Neural cell (in vitro differentiated cells): ENCODE data around the gene TBX20. TPM values are rescaled to one million over a fixed set of nuclear protein-coding genes. Genes with fewer than 3 reads are reported as not detected.

Source experiments
- H2AFZ ChIP-seq: fragments of 200-600, 300-800 bp; sonication (generic), shearing (Covaris generic); 2 replicates; pipeline ENCODE4 v1.6.0; 2014; ENCODE audit warnings: low read depth, mild to moderate bottlenecking, antibody characterized with exemption, low read length, moderate library complexity
- H3F3A ChIP-seq: fragments of 200-600 bp; shearing (Covaris generic); 2 replicates; pipeline ENCODE4 v1.6.1; 2016; ENCODE audit warnings: mild to moderate bottlenecking, moderate library complexity, mixed read lengths, antibody characterized with exemption, low read length; ENCODE audit not compliant: insufficient read depth, poor library complexity, severe bottlenecking
- H3K27ac ChIP-seq: fragments of 200-600, 300-800 bp; sonication (generic), shearing (Covaris generic); 2 replicates; pipeline ENCODE4 v1.5.1; 2014; ENCODE audit warnings: mild to moderate bottlenecking, low read length, moderate library complexity
- H3K27me3 ChIP-seq: fragments of 300-800, 200-600 bp; sonication (generic), shearing (Covaris generic); 2 replicates; pipeline ENCODE4 v1.6.0; 2014; ENCODE audit warnings: mild to moderate bottlenecking, low read depth, low read length, moderate library complexity; ENCODE audit not compliant: insufficient read depth
- H3K36me3 ChIP-seq: fragments of 300-800, 200-600 bp; sonication (generic), shearing (Covaris generic); 2 replicates; pipeline ENCODE4 v1.5.1; 2014; ENCODE audit warnings: mild to moderate bottlenecking, antibody characterized with exemption, low read length, moderate library complexity; ENCODE audit not compliant: insufficient read depth
- H3K4me2 ChIP-seq: fragments of 300-800, 200-600 bp; sonication (generic), shearing (Covaris generic); 2 replicates; pipeline ENCODE4 v1.6.0; 2014; ENCODE audit warnings: mild to moderate bottlenecking, low read length
- H3K4me3 ChIP-seq: fragments of 300-800, 200-600 bp; sonication (generic), shearing (Covaris generic); 2 replicates; pipeline ENCODE4 v1.5.1; 2014; ENCODE audit warnings: mild to moderate bottlenecking, low read length, moderate library complexity
- H3K79me2 ChIP-seq: fragments of 200-600 bp; shearing (Covaris generic); replicated peaks from 2 replicates; pipeline ENCODE4 v1.6.0; 2014; ENCODE audit warnings: mild to moderate bottlenecking, low read length, moderate library complexity; ENCODE audit not compliant: insufficient read depth
- H3K9ac ChIP-seq: fragments of 300-800, 200-600 bp; sonication (generic), shearing (Covaris generic); 2 replicates; pipeline ENCODE4 v1.6.1; 2016; ENCODE audit warnings: mild to moderate bottlenecking, low read length, mixed read lengths
- H3K9me2 ChIP-seq: fragments of 200-600 bp; shearing (Covaris generic); 2 replicates; pipeline ENCODE4 v1.6.1; 2016; ENCODE audit warnings: mild to moderate bottlenecking, low read length, mixed read lengths; ENCODE audit not compliant: insufficient read depth
- H3K9me3 ChIP-seq: fragments of 200-600, 300-800 bp; sonication (generic), shearing (Covaris generic); 2 replicates; pipeline ENCODE4 v1.6.1; 2016; ENCODE audit warnings: mild to moderate bottlenecking, mixed run types, low read length, moderate library complexity, mixed read lengths
- H4K20me1 ChIP-seq: fragments of 200-600 bp; shearing (Covaris generic); 2 replicates; pipeline ENCODE4 v1.6.1; 2016; ENCODE audit warnings: mild to moderate bottlenecking, mixed run types; ENCODE audit not compliant: insufficient read depth
- EP300 ChIP-seq: fragments of 450-650 bp; conservative IDR thresholded peaks from 2 replicates; pipeline ENCODE4 v1.6.1; 2014; ENCODE audit warnings: antibody characterized with exemption, mild to moderate bottlenecking, moderate library complexity; ENCODE audit not compliant: poor library complexity, severe bottlenecking
- EZH2 ChIP-seq: fragments of 200-600, 300-800 bp; shearing (Covaris generic), sonication (generic); IDR thresholded peaks from 2 replicates; pipeline ENCODE4 v1.6.1; 2014; ENCODE audit warnings: antibody characterized with exemption, low read length, borderline replicate concordance, mild to moderate bottlenecking; ENCODE audit not compliant: insufficient read depth, poor library complexity, severe bottlenecking
- MXI1 ChIP-seq: fragments of 450-650 bp; conservative IDR thresholded peaks from 2 replicates; pipeline ENCODE4 v1.6.1; 2014; ENCODE audit warnings: antibody characterized with exemption, mild to moderate bottlenecking; ENCODE audit not compliant: poor library complexity, severe bottlenecking
- POLR2AphosphoS5 ChIP-seq: IDR thresholded peaks from 2 replicates; pipeline ENCODE4 v1.6.1; 2012
- SMC3 ChIP-seq: fragments of 450-650 bp; conservative IDR thresholded peaks from 2 replicates; pipeline ENCODE4 v1.6.1; 2014; ENCODE audit warnings: antibody characterized with exemption, mild to moderate bottlenecking, moderate library complexity; ENCODE audit not compliant: poor library complexity
- TAF1 ChIP-seq: IDR thresholded peaks from 2 replicates; pipeline ENCODE4 v1.6.1; 2012; ENCODE audit warnings: low read depth
- polyA plus RNA-seq: library from polyadenylated mRNA; depleted of rRNA; stranded (reverse); fragments of >200 nt; gene quantifications from 2 replicates; pipeline ENCODE4 v1.2.3, GENCODE V29; 2014
- TF ChIP-seq, protein P1 (sequence below): IDR thresholded peaks from 2 replicates; pipeline ENCODE4 v1.6.1; 2012; ENCODE audit warnings: borderline replicate concordance

TBX20 gene
- polyA plus RNA-seq, 1 donor from 2014 or later: not detected

DNA sequence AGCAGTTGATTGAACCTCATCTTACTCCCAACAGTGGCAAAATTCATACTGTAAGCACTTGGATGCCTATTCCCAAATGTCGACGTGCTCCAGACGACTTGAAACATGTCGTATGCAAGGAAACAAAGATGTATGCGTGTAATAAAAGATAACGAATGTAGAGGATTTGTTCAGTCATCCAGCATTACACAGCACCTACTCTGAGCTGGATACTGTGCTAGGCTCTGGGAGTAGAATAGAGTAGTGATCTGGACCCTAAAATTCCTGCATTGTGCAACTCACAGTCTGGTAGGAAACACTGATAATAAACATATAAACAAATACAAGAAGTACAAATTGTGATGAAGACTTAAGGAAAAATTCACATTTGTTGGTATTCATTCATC lies 5.6 kb upstream of the TBX20 start:
- TF ChIP-seq EZH2 (peak; percentile 32), TAF1 (no peak), POLR2AphosphoS5 (peak; percentile 52)
- no peaks in the 10 kb centered on the region for H3F3A ChIP-seq
- no peaks in the 10 kb centered on the region for H3K9me3 ChIP-seq
- peaks cover 98% of the 10 kb centered on the region for H3K27me3 ChIP-seq
- H4K20me1 ChIP-seq: no peaks in the 10 kb centered on the region
- H3K27ac ChIP-seq: no peak overlapping the region
- no peaks in the 10 kb centered on the region for H3K79me2 ChIP-seq
- H3K9me2 ChIP-seq: no peaks in the 10 kb centered on the region
- H3K9ac ChIP-seq: no peak overlapping the region
- H3K36me3 ChIP-seq: no peaks in the 10 kb centered on the region
- H3K4me2 ChIP-seq: no peak overlapping the region
- H3K4me3 ChIP-seq: no peak overlapping the region
- H2AFZ ChIP-seq: no peak overlapping the region

GRCh38 chr7:35258868-35259522 lies 5.1 kb upstream of the TBX20 start:
- Histone ChIP-seq H3K27me3 (peaks cover 100% of the 10 kb centered on the region), H3K9me2 (no peaks in the 10 kb centered on the region), H3K9me3 (no peaks in the 10 kb centered on the region), H3K4me3 (no peak overlapping the region), H2AFZ (no peak overlapping the region), H3K4me2 (no peak overlapping the region), H3K79me2 (no peaks in the 10 kb centered on the region), H4K20me1 (no peaks in the 10 kb centered on the region), H3F3A (no peaks in the 10 kb centered on the region), H3K9ac (no peak overlapping the region), H3K36me3 (no peaks in the 10 kb centered on the region), H3K27ac (no peak overlapping the region)
- TF ChIP-seq POLR2AphosphoS5: peak; percentile 35
- no peak for TF ChIP-seq EP300
- TF ChIP-seq, protein P1, sequence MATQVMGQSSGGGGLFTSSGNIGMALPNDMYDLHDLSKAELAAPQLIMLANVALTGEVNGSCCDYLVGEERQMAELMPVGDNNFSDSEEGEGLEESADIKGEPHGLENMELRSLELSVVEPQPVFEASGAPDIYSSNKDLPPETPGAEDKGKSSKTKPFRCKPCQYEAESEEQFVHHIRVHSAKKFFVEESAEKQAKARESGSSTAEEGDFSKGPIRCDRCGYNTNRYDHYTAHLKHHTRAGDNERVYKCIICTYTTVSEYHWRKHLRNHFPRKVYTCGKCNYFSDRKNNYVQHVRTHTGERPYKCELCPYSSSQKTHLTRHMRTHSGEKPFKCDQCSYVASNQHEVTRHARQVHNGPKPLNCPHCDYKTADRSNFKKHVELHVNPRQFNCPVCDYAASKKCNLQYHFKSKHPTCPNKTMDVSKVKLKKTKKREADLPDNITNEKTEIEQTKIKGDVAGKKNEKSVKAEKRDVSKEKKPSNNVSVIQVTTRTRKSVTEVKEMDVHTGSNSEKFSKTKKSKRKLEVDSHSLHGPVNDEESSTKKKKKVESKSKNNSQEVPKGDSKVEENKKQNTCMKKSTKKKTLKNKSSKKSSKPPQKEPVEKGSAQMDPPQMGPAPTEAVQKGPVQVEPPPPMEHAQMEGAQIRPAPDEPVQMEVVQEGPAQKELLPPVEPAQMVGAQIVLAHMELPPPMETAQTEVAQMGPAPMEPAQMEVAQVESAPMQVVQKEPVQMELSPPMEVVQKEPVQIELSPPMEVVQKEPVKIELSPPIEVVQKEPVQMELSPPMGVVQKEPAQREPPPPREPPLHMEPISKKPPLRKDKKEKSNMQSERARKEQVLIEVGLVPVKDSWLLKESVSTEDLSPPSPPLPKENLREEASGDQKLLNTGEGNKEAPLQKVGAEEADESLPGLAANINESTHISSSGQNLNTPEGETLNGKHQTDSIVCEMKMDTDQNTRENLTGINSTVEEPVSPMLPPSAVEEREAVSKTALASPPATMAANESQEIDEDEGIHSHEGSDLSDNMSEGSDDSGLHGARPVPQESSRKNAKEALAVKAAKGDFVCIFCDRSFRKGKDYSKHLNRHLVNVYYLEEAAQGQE: no peak
- no peak for TF ChIP-seq MXI1

DNA sequence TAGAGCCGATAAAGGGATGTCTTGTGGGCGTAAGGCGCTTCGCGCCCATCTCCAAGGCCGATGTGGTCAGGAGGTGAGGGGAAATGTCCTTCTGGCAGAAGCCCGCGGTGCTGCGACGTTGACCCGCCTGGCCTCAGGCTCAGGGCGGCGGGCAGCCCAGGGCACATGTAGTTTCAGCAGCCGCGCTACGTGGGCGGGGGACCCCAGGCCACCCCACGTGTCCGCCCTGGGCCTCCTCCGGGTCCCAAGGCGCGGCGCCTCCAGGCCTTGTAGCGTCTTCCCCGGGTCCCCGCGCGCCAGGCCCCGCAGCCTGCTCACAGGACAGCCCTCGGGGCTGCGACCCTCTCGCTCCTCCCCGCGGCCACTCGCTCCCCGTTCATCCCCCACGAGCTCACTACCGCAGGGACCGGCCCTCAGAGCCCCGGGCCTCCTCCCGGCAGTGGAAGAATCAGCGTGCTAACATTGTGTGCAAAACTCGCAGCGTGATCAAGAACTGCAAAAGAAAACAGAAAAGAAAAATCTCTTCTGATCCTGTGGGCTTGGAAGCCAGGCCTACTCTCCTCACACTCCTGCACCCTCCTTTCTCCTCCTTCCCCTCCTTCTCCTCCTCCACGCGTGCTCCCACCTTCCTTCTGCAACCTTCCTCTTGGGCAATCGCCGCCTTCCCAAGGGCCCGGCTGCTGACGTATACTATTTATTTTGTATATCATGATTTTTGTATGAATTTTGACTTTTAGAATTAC lies 4.4 kb upstream of the TBX20 start:
- no peaks in the 10 kb centered on the region for H4K20me1 ChIP-seq

More for the DNA sequence above, 4.4 kb upstream of the TBX20 start:
- no peak overlapping the region for H3K4me2 ChIP-seq
- H2AFZ ChIP-seq: no peak overlapping the region
- H3K4me3 ChIP-seq: peak overlapping the region; percentile 44
- no peaks in the 10 kb centered on the region for H3K36me3 ChIP-seq
- H3K9me2 ChIP-seq: no peaks in the 10 kb centered on the region
- no peaks in the 10 kb centered on the region for H3F3A ChIP-seq
- no peak overlapping the region for H3K9ac ChIP-seq
- H3K9me3 ChIP-seq: no peaks in the 10 kb centered on the region
- TF ChIP-seq POLR2AphosphoS5 (peak; percentile 18), SMC3 (no peak), EZH2 (peak; percentile 29)
- H3K27ac ChIP-seq: no peak overlapping the region
- H3K27me3 ChIP-seq: peaks cover 100% of the 10 kb centered on the region
- H3K79me2 ChIP-seq: no peaks in the 10 kb centered on the region
